K562 (cell line): Measurements from ENCODE around the gene KHSRP. TPM values are rescaled to one million over a fixed set of nuclear protein-coding genes. Genes with fewer than 3 reads are reported as not detected.

Experiments
- BCOR ChIP-seq: fragments of 450-650 bp; IDR thresholded peaks from 2 replicates; pipeline ENCODE4 v1.6.1; 2016
- LCOR ChIP-seq: sonication (generic); formaldehyde crosslinking; IDR thresholded peaks from 2 replicates; pipeline ENCODE4 v1.8.0; 2022; ENCODE audit warnings: mild to moderate bottlenecking, missing genetic modification reagents
- RBM25 ChIP-seq: fragments of 200-400 bp; formaldehyde crosslinking; IDR thresholded peaks from 2 replicates; pipeline ENCODE4 v1.6.1; 2018; ENCODE audit warnings: low read length, low read depth, moderate library complexity; ENCODE audit not compliant: severe bottlenecking
- SAP30 ChIP-seq: fragments of 200-600 bp; sonication (generic); IDR thresholded peaks from 2 replicates; pipeline ENCODE4 v1.6.1; 2012; ENCODE audit warnings: borderline replicate concordance, low read depth, mild to moderate bottlenecking, moderate library complexity, low read length, control low read depth, inconsistent platforms; ENCODE audit not compliant: insufficient read depth, poor library complexity, severe bottlenecking
- SMARCE1 ChIP-seq: fragments of 450-650 bp; IDR thresholded peaks from 2 replicates; pipeline ENCODE4 v1.7.1; 2016; ENCODE audit warnings: mild to moderate bottlenecking
- XRCC3 ChIP-seq: fragments of 450-650 bp; IDR thresholded peaks from 2 replicates; pipeline ENCODE4 v1.6.1; 2017; ENCODE audit warnings: mild to moderate bottlenecking, moderate library complexity
- ZC3H11A ChIP-seq: IDR thresholded peaks from 2 replicates; pipeline ENCODE4 v1.6.1; 2012; ENCODE audit warnings: low read depth, low read length, improper control_type of control experiment
- ZNF263 ChIP-seq: sonication (generic); formaldehyde crosslinking; IDR thresholded peaks from 2 replicates; pipeline ENCODE4 v1.8.0; 2022; ENCODE audit warnings: mild to moderate bottlenecking, missing genetic modification reagents, borderline replicate concordance
- ZZZ3 ChIP-seq: fragments of 450-650 bp; IDR thresholded peaks from 2 replicates; pipeline ENCODE4 v1.6.1; 2016; ENCODE audit warnings: antibody characterized with exemption, mild to moderate bottlenecking, moderate library complexity
- polyA plus RNA-seq, 8 experiments: library from polyadenylated mRNA; depleted of rRNA in 4 of 8; stranded (reverse) in 5 of 8; unstranded in 3 of 8; fragments of >200 nt; fragmentation: Nextera tagmentation in 2 of 8; fragmentation: Illumina TruSeq in 1 of 8; extraction: Ambion mirVana in 2 of 8; extraction: Trizol in 1 of 8; gene quantifications; 2 replicates each; pipeline versions ENCODE4 v1.2.1 to v1.2.3, GENCODE V29; 2011 to 2014; ENCODE audit warnings: inconsistent platforms in 1 of 8, missing spikeins in 1 of 8
- total RNA-seq, 7 experiments: library from RNA; depleted of rRNA in 6 of 7; stranded (reverse); fragments of >200 nt in 6 of 7; fragmentation: Illumina TruSeq in 2 of 7; extraction: Trizol in 2 of 7; gene quantifications; 2 replicates each; pipeline versions ENCODE4 v1.2.1 to v1.2.3, GENCODE V29; 2011 to 2021; ENCODE audit warnings: low replicate concordance in 1 of 7
- TF ChIP-seq, protein P1 (sequence below): sonication (generic); formaldehyde crosslinking; IDR thresholded peaks from 2 replicates; pipeline ENCODE4 v1.8.1; 2023; ENCODE audit warnings: mild to moderate bottlenecking, missing genetic modification reagents, moderate library complexity
- TF ChIP-seq, protein P2 (sequence below): IDR thresholded peaks from 3 replicates; pipeline ENCODE4 v1.6.1; 2011; ENCODE audit warnings: borderline replicate concordance, mild to moderate bottlenecking, moderate library complexity; ENCODE audit not compliant: insufficient read length; ENCODE audit errors: extremely low read depth
- TF ChIP-seq, protein P3 (sequence below): fragments of 250-450 bp; sonication (Bioruptor Pico); IDR thresholded peaks from 2 replicates; pipeline ENCODE4 v1.4.0; 2020; ENCODE audit warnings: mild to moderate bottlenecking, moderate library complexity, borderline replicate concordance

KHSRP gene
- total and polyA plus RNA-seq, 9 of the 15 experiments (the other 6 are each of a cell fraction or from before 2014, with no cell fraction given), result 4.2 to 564 (median 139) TPM

DNA sequence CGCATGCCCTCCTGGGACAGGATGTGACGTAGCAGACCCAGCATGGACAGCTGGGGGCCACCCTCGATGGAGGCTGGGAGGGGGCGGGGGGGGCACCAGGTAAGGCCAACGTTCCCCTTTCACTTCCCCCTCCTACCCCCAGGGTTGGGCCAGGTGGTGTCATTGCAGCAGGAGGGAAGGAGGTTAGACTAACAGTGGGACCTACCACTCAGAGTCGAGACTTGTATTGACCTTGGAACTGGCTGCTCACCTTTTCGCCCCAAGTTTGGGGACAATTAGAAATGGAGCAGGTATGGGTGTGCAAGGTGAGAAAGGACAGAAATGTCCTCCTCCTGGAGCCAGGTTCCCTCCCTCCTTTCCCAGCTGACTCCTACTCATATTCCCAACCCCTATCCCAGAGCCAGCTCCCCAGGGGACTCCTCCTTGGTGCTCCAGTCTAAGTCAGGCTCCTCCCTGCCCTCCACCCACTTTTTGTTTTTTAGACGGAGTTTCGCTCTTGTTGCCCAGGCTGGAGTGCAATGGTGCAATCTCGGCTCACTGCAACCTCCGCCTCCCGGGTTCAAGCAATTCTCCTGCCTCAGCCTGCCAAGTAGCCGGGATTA, 17.6 kb upstream of the KHSRP start (continued):
- TF ChIP-seq ZC3H11A, result no peak
- TF ChIP-seq, protein P1, sequence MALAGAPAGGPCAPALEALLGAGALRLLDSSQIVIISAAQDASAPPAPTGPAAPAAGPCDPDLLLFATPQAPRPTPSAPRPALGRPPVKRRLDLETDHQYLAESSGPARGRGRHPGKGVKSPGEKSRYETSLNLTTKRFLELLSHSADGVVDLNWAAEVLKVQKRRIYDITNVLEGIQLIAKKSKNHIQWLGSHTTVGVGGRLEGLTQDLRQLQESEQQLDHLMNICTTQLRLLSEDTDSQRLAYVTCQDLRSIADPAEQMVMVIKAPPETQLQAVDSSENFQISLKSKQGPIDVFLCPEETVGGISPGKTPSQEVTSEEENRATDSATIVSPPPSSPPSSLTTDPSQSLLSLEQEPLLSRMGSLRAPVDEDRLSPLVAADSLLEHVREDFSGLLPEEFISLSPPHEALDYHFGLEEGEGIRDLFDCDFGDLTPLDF, result no peak
- no peak for TF ChIP-seq XRCC3
- TF ChIP-seq, protein P2, sequence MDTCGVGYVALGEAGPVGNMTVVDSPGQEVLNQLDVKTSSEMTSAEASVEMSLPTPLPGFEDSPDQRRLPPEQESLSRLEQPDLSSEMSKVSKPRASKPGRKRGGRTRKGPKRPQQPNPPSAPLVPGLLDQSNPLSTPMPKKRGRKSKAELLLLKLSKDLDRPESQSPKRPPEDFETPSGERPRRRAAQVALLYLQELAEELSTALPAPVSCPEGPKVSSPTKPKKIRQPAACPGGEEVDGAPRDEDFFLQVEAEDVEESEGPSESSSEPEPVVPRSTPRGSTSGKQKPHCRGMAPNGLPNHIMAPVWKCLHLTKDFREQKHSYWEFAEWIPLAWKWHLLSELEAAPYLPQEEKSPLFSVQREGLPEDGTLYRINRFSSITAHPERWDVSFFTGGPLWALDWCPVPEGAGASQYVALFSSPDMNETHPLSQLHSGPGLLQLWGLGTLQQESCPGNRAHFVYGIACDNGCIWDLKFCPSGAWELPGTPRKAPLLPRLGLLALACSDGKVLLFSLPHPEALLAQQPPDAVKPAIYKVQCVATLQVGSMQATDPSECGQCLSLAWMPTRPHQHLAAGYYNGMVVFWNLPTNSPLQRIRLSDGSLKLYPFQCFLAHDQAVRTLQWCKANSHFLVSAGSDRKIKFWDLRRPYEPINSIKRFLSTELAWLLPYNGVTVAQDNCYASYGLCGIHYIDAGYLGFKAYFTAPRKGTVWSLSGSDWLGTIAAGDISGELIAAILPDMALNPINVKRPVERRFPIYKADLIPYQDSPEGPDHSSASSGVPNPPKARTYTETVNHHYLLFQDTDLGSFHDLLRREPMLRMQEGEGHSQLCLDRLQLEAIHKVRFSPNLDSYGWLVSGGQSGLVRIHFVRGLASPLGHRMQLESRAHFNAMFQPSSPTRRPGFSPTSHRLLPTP, result no peak
- TF ChIP-seq ZNF263 (CRISPR knock-in tag), result peak; percentile 57; the same call in 1 of the 2 replicates
- TF ChIP-seq SAP30, result no peak
- TF ChIP-seq RBM25, result peak; percentile 32
- no peak for TF ChIP-seq ZZZ3
- peak; percentile 66; the same call in 1 of the 2 replicates for TF ChIP-seq BCOR
- TF ChIP-seq, protein P3, sequence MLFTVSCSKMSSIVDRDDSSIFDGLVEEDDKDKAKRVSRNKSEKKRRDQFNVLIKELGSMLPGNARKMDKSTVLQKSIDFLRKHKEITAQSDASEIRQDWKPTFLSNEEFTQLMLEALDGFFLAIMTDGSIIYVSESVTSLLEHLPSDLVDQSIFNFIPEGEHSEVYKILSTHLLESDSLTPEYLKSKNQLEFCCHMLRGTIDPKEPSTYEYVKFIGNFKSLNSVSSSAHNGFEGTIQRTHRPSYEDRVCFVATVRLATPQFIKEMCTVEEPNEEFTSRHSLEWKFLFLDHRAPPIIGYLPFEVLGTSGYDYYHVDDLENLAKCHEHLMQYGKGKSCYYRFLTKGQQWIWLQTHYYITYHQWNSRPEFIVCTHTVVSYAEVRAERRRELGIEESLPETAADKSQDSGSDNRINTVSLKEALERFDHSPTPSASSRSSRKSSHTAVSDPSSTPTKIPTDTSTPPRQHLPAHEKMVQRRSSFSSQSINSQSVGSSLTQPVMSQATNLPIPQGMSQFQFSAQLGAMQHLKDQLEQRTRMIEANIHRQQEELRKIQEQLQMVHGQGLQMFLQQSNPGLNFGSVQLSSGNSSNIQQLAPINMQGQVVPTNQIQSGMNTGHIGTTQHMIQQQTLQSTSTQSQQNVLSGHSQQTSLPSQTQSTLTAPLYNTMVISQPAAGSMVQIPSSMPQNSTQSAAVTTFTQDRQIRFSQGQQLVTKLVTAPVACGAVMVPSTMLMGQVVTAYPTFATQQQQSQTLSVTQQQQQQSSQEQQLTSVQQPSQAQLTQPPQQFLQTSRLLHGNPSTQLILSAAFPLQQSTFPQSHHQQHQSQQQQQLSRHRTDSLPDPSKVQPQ (CRISPR knock-in tag), result no peak
- no peak for TF ChIP-seq LCOR (CRISPR knock-in tag)
- TF ChIP-seq SMARCE1, result no peak
